SK-N-SH (cell line): ENCODE measurements around the gene ANKRD33B. TPM values are rescaled to one million over a fixed set of nuclear protein-coding genes. Genes with fewer than 3 reads are reported as not detected.

Experiments
- CTCF ChIA-PET: fragments of 300-600, 350-600 bp; formaldehyde crosslinking; extraction: SDS; loops from one replicate; lab custom pipeline; 2021; lab: Yijun Ruan, JAX
- POLR2A ChIA-PET: fragments of 350-600 bp; sonication (Branson Sonifier 250); formaldehyde crosslinking; extraction: SDS; loops from one replicate; lab custom pipeline; 2020; ENCODE audit warnings: antibody characterized with exemption, inconsistent platforms; lab: Yijun Ruan, JAX
- DNase-seq: peaks from one replicate; pipeline ENCODE4 v3.0.0; 2012
- H2AFZ ChIP-seq: fragments of 200-600 bp; sonication (generic); 2 replicates; pipeline ENCODE4 v1.8.1; 2016; ENCODE audit warnings: antibody characterized with exemption, mild to moderate bottlenecking, low read depth
- H3F3A ChIP-seq: fragments of 200-600 bp; sonication (generic); replicated peaks from 2 replicates; pipeline ENCODE3; 2016; ENCODE audit warnings: antibody characterized with exemption, mild to moderate bottlenecking; ENCODE audit not compliant: insufficient read depth
- H3K27ac ChIP-seq, 2 experiments: fragments of 200-500 bp in 1 of 2; fragments of 200-600 bp in 1 of 2; sonication (Bioruptor generic) in 1 of 2; sonication (generic), shearing (Covaris generic) in 1 of 2; 2 replicates each; pipeline versions ENCODE4 v1.5.1 to v1.6.1; 2014 to 2016; ENCODE audit warnings: low read depth in 2 of 2, inconsistent platforms in 1 of 2, low read length in 1 of 2, mild to moderate bottlenecking in 1 of 2, mixed read lengths in 1 of 2
- H3K27me3 ChIP-seq: fragments of 200-600 bp; sonication (generic), shearing (Covaris generic); 2 replicates; pipeline ENCODE4 v1.6.1; 2016; ENCODE audit warnings: mixed run types; ENCODE audit not compliant: insufficient read depth
- H3K36me3 ChIP-seq, 2 experiments: fragments of 200-500 bp in 1 of 2; fragments of 200-600 bp in 1 of 2; sonication (Bioruptor generic) in 1 of 2; sonication (generic) in 1 of 2; replicated peaks in 1 of 2; 2 replicates each; pipeline versions ENCODE3 to v1.5.1; 2014 to 2016; ENCODE audit warnings: low read length in 1 of 2, mild to moderate bottlenecking in 1 of 2; ENCODE audit not compliant: insufficient read depth in 2 of 2, control insufficient read depth in 1 of 2
- H3K4me1 ChIP-seq, 2 experiments: fragments of 200-500 bp in 1 of 2; fragments of 200-600 bp in 1 of 2; sonication (Bioruptor generic) in 1 of 2; sonication (generic), shearing (Covaris generic) in 1 of 2; 2 replicates each; pipeline versions ENCODE4 v1.5.1 to v1.6.1; 2014 to 2016; ENCODE audit warnings: low read depth in 1 of 2, low read length in 1 of 2, mixed run types in 1 of 2; ENCODE audit not compliant: insufficient read depth in 2 of 2, control insufficient read depth in 1 of 2
- H3K4me2 ChIP-seq: fragments of 200-600 bp; sonication (generic), shearing (Covaris generic); 2 replicates; pipeline ENCODE4 v1.6.1; 2017; ENCODE audit warnings: mixed run types
- H3K4me3 ChIP-seq, 2 experiments: fragments of 200-500 bp in 1 of 2; fragments of 200-600 bp in 1 of 2; sonication (Bioruptor generic) in 1 of 2; sonication (generic), shearing (Covaris generic) in 1 of 2; 2 replicates each; pipeline versions ENCODE4 v1.5.1 to v1.8.1; 2014 to 2016; ENCODE audit warnings: low read depth in 2 of 2, inconsistent platforms in 1 of 2, low read length in 1 of 2, mild to moderate bottlenecking in 1 of 2, mixed read lengths in 1 of 2, moderate library complexity in 1 of 2
- H3K79me2 ChIP-seq: fragments of 200-600 bp; sonication (generic); 2 replicates; pipeline ENCODE4 v1.8.1; 2017; ENCODE audit warnings: mild to moderate bottlenecking; ENCODE audit not compliant: insufficient read depth
- H3K9ac ChIP-seq: fragments of 200-600 bp; sonication (generic); 2 replicates; pipeline ENCODE4 v1.6.1; 2017; ENCODE audit warnings: mixed run types
- H3K9me2 ChIP-seq: fragments of 200-600 bp; sonication (generic); 2 replicates; pipeline ENCODE4 v1.6.1; 2017; ENCODE audit warnings: mixed run types
- H3K9me3 ChIP-seq: fragments of 200-600 bp; sonication (generic); 2 replicates; pipeline ENCODE4 v1.6.1; 2017; ENCODE audit warnings: mixed run types, mild to moderate bottlenecking, moderate library complexity
- H4K20me1 ChIP-seq: fragments of 200-600 bp; sonication (generic); 2 replicates; pipeline ENCODE4 v1.6.1; 2017; ENCODE audit warnings: mild to moderate bottlenecking, mixed run types; ENCODE audit not compliant: insufficient read depth
- ELF1 ChIP-seq: IDR thresholded peaks from 2 replicates; pipeline ENCODE4 v1.4.0; 2012
- EZH2phosphoT487 ChIP-seq: fragments of 200-600 bp; sonication (generic); IDR thresholded peaks from 2 replicates; pipeline ENCODE4 v1.6.1; 2017; ENCODE audit warnings: low read depth, mixed run types, mild to moderate bottlenecking, antibody characterized with exemption, moderate library complexity, borderline replicate concordance
- FOXJ3 ChIP-seq: sonication (generic); formaldehyde crosslinking; IDR thresholded peaks from 2 replicates; pipeline ENCODE4 v1.5.1; 2020; ENCODE audit warnings: mild to moderate bottlenecking, missing genetic modification reagents
- NFIC ChIP-seq: IDR thresholded peaks from 2 replicates; pipeline ENCODE4 v1.4.0; 2012; ENCODE audit warnings: borderline replicate concordance
- RAD21 ChIP-seq: IDR thresholded peaks from 2 replicates; pipeline ENCODE4 v1.6.1; 2012; ENCODE audit warnings: mild to moderate bottlenecking, low read length
- RCOR1 ChIP-seq: fragments of 150-350 bp; IDR thresholded peaks from 2 replicates; pipeline ENCODE4 v1.6.1; 2017; ENCODE audit warnings: antibody characterized with exemption, low read length
- SIN3A ChIP-seq: IDR thresholded peaks from 2 replicates; pipeline ENCODE4 v1.6.1; 2012; ENCODE audit warnings: low read depth, mild to moderate bottlenecking, low read length, moderate library complexity, borderline replicate concordance
- SMC3 ChIP-seq: IDR thresholded peaks from 2 replicates; pipeline ENCODE4 v1.6.1; 2012; ENCODE audit warnings: low read depth, low read length, improper control_type of control experiment
- TCF12 ChIP-seq: IDR thresholded peaks from 2 replicates; pipeline ENCODE4 v1.4.0; 2012
- WGBS: methylation state at CpG from one replicate; pipeline ENCODE4 v1.1.6; 2017; ENCODE audit warnings: low lambda C conversion rate; 5-methylcytosine and 5-hydroxymethylcytosine counted together
- polyA plus RNA-seq, 3 experiments: library from polyadenylated mRNA; depleted of rRNA; stranded (reverse); fragments of >200 nt; gene quantifications; 2 replicates each; pipeline ENCODE4 v1.2.3, GENCODE V29; 2012
- TF ChIP-seq, protein P1 (sequence below): fragments of 200-600 bp; sonication (generic); IDR thresholded peaks from 2 replicates; pipeline ENCODE4 v1.6.1; 2017; ENCODE audit warnings: antibody characterized with exemption, mild to moderate bottlenecking, moderate library complexity
- TF ChIP-seq, protein P2 (sequence below): IDR thresholded peaks from 2 replicates; pipeline ENCODE4 v1.4.0; 2012; ENCODE audit warnings: low read depth, borderline replicate concordance
- TF ChIP-seq, protein P3 (sequence below): IDR thresholded peaks from 2 replicates; pipeline ENCODE4 v1.6.1; 2012; ENCODE audit warnings: mild to moderate bottlenecking, low read depth, low read length, moderate library complexity
- TF ChIP-seq, protein P4 (sequence below): IDR thresholded peaks from 2 replicates; pipeline ENCODE4; 2012

ANKRD33B gene
- polyA plus RNA-seq, 1 of the 3 experiments (the other 2 are of a cell fraction) = 1.8 TPM

DNA sequence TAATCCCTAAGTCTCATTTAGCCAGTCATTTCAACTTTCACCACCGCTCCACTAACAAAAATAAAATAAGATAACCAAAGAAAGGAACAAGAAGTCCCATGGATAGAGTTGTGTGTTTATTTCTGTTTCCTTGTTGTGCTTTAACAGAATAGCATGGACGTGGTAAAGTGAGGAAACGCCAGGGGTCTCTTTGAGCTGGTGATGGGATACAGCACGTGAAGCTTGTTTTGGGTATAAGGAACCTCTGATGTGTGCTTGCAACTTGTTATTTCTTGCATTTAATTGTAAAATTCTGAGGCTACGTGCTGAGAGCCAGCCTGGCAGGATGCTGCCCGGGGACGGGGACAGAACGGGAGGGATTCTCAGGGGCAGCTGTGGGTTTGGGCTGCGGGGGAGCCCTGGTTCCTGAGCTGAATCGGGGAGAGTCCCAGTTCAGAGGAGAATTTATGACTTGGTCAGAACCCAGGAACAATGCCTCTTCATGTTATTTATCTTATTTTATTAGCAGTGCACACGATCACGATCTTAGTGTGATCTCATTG is 63.4 kb downstream of the ANKRD33B start:
- H3K27me3 ChIP-seq = no peaks in the 10 kb centered on the region
- peak overlapping the region; percentile 28 to 63; a peak in 2 of 4 replicates for H3K27ac ChIP-seq
- H3K36me3 ChIP-seq = no peaks in the 10 kb centered on the region
- peaks cover 0 to 7% of the 10 kb centered on the region in 2 experiments; a peak in 2 of 4 replicates for H3K4me1 ChIP-seq
- H3F3A ChIP-seq = peaks cover 6% of the 10 kb centered on the region
- ChIA-PET CTCF (interaction anchor here (0.6 to 11.8 kb wide), 58 partner anchors 8 to 351 kb away, joined by 3 to 265 read pairs (median 4); partner anchors contain the start of gene ROPN1L), POLR2A (no interaction called here)
- H3K79me2 ChIP-seq = peaks cover 11% of the 10 kb centered on the region; the same call in 1 of the 2 replicates
- DNase-seq = peak; percentile 64
- H3K9ac ChIP-seq = peak overlapping the region; percentile 47; the same call in 1 of the 2 replicates
- no peaks in the 10 kb centered on the region for H3K9me2 ChIP-seq
- H4K20me1 ChIP-seq = no peaks in the 10 kb centered on the region
- H3K4me3 ChIP-seq = peak overlapping the region; percentile 39 to 43
- no peaks in the 10 kb centered on the region for H3K9me3 ChIP-seq
- peak overlapping the region; percentile 62; the same call in 1 of the 2 replicates for H2AFZ ChIP-seq
- H3K4me2 ChIP-seq = peak overlapping the region; percentile 83
- 15% methylated on average over 12 of the region's 12 CpGs for WGBS
- TF ChIP-seq FOXJ3 (CRISPR knock-in tag) (no peak), TCF12 (no peak), NFIC (no peak), RCOR1 (no peak), ELF1 (no peak), SIN3A (no peak), SMC3 (no peak), EZH2phosphoT487 (no peak), RAD21 (no peak)
- TF ChIP-seq, protein P1, sequence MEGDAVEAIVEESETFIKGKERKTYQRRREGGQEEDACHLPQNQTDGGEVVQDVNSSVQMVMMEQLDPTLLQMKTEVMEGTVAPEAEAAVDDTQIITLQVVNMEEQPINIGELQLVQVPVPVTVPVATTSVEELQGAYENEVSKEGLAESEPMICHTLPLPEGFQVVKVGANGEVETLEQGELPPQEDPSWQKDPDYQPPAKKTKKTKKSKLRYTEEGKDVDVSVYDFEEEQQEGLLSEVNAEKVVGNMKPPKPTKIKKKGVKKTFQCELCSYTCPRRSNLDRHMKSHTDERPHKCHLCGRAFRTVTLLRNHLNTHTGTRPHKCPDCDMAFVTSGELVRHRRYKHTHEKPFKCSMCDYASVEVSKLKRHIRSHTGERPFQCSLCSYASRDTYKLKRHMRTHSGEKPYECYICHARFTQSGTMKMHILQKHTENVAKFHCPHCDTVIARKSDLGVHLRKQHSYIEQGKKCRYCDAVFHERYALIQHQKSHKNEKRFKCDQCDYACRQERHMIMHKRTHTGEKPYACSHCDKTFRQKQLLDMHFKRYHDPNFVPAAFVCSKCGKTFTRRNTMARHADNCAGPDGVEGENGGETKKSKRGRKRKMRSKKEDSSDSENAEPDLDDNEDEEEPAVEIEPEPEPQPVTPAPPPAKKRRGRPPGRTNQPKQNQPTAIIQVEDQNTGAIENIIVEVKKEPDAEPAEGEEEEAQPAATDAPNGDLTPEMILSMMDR = no peak
- TF ChIP-seq, protein P2, sequence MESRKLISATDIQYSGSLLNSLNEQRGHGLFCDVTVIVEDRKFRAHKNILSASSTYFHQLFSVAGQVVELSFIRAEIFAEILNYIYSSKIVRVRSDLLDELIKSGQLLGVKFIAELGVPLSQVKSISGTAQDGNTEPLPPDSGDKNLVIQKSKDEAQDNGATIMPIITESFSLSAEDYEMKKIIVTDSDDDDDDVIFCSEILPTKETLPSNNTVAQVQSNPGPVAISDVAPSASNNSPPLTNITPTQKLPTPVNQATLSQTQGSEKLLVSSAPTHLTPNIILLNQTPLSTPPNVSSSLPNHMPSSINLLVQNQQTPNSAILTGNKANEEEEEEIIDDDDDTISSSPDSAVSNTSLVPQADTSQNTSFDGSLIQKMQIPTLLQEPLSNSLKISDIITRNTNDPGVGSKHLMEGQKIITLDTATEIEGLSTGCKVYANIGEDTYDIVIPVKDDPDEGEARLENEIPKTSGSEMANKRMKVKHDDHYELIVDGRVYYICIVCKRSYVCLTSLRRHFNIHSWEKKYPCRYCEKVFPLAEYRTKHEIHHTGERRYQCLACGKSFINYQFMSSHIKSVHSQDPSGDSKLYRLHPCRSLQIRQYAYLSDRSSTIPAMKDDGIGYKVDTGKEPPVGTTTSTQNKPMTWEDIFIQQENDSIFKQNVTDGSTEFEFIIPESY = no peak
- TF ChIP-seq, protein P3, sequence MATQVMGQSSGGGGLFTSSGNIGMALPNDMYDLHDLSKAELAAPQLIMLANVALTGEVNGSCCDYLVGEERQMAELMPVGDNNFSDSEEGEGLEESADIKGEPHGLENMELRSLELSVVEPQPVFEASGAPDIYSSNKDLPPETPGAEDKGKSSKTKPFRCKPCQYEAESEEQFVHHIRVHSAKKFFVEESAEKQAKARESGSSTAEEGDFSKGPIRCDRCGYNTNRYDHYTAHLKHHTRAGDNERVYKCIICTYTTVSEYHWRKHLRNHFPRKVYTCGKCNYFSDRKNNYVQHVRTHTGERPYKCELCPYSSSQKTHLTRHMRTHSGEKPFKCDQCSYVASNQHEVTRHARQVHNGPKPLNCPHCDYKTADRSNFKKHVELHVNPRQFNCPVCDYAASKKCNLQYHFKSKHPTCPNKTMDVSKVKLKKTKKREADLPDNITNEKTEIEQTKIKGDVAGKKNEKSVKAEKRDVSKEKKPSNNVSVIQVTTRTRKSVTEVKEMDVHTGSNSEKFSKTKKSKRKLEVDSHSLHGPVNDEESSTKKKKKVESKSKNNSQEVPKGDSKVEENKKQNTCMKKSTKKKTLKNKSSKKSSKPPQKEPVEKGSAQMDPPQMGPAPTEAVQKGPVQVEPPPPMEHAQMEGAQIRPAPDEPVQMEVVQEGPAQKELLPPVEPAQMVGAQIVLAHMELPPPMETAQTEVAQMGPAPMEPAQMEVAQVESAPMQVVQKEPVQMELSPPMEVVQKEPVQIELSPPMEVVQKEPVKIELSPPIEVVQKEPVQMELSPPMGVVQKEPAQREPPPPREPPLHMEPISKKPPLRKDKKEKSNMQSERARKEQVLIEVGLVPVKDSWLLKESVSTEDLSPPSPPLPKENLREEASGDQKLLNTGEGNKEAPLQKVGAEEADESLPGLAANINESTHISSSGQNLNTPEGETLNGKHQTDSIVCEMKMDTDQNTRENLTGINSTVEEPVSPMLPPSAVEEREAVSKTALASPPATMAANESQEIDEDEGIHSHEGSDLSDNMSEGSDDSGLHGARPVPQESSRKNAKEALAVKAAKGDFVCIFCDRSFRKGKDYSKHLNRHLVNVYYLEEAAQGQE = no peak
- TF ChIP-seq, protein P4, sequence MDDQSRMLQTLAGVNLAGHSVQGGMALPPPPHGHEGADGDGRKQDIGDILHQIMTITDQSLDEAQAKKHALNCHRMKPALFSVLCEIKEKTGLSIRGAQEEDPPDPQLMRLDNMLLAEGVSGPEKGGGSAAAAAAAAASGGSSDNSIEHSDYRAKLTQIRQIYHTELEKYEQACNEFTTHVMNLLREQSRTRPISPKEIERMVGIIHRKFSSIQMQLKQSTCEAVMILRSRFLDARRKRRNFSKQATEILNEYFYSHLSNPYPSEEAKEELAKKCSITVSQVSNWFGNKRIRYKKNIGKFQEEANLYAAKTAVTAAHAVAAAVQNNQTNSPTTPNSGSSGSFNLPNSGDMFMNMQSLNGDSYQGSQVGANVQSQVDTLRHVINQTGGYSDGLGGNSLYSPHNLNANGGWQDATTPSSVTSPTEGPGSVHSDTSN = no peak
- TF ChIP-seq, all 33 proteins: peak for 0
